Measurements from ENCODE around the gene GMDS. TPM values are rescaled to one million over a fixed set of nuclear protein-coding genes. Genes with fewer than 3 reads are reported as not detected.

GMDS gene
- total and polyA plus RNA-seq, 2 of the 13 experiments (the other 11 are each of a cell fraction or from before 2014, with no cell fraction given), result 64.4 to 112 TPM

- Histone ChIP-seq H3K36me3 (replicated peaks in 1 of 2; ENCODE audit: control insufficient read depth in 1 of 2, insufficient read depth in 2 of 2, low read length in 2 of 2) (no peaks in the 10 kb centered on the region), H3K9ac (ENCODE audit: insufficient read depth, low read depth, low read length) (peak overlapping the region; percentile 7; the same call in 1 of the 2 replicates), H3K9me3 (ENCODE audit: low read length) (no peaks in the 10 kb centered on the region), H3K4me3 (replicated peaks in 1 of 3; ENCODE audit: insufficient read depth in 1 of 3, low read depth in 2 of 3, low read length in 3 of 3) (peak overlapping the region; percentile 67 to 76 (median 73); a peak in 5 of 6 replicates), H3K27ac (ENCODE audit: extremely low read length, insufficient read depth, low read length) (no peak overlapping the region), H3K4me2 (ENCODE audit: low read depth, low read length) (peak overlapping the region; percentile 94), H3K79me2 (ENCODE audit: insufficient read depth, low read length) (no peaks in the 10 kb centered on the region), H3K27me3 (ENCODE audit: control insufficient read depth in 1 of 2, insufficient read depth in 2 of 2, low read length in 2 of 2) (peaks cover 12 to 23% of the 10 kb centered on the region in 2 experiments; a peak in 4 of 5 replicates), H4K20me1 (ENCODE audit: insufficient read depth, low read length) (peaks cover 4% of the 10 kb centered on the region; the same call in 1 of the 2 replicates), H3K4me1 (ENCODE audit: insufficient read depth, low read length) (peaks cover 27% of the 10 kb centered on the region), H2AFZ (ENCODE audit: low read length) (no peak overlapping the region)
- FAIRE-seq (no peak), DNase-seq (ENCODE audit: low spot score) (no peak), ATAC-seq (no peak)
- in situ Hi-C loops (cut with HindIII; ENCODE audit: extremely low pct_ligation_motif_present, low pct_unique_long_range_greater_than_20kb) (no loop called here), intact Hi-C loops (cut with micrococcal nuclease; ENCODE audit: unreplicated experiment) (no loop called here)
- ChIA-PET POLR2A (no interaction called here), CTCF (ENCODE audit: low intra/inter-chr PET ratio, low total read pairs) (no interaction called here)
- BruUV-seq (replicated peaks), result TSS peak; percentile 83
- no peak for TF ChIP-seq ATAD3A (CRISPR knock-in tag; IDR thresholded peaks at IDR 0.05)
- peak; percentile 81; the same call in 1 of the 2 replicates for TF ChIP-seq CBX2 (IDR thresholded peaks at IDR 0.05; ENCODE audit: low read depth, low read length)
- no peak for TF ChIP-seq CBX2 (CRISPR knock-in tag; IDR thresholded peaks at IDR 0.05; ENCODE audit: low read depth)
- WGBS (ENCODE audit: low lambda C conversion rate), result 66% methylated on average over 10 of the region's 10 CpGs
Observed at GRCh38 chr6:1612299-1612973, 633.0 kb downstream of the GMDS start.

GRCh38 chr6:1611572-1612298 lies 633.7 kb downstream of the GMDS start:
- H3K4me1 ChIP-seq (ENCODE audit: insufficient read depth, low read length), result peaks cover 34% of the 10 kb centered on the region
- peaks cover 16 to 30% of the 10 kb centered on the region in 2 experiments for H3K27me3 ChIP-seq (ENCODE audit: control insufficient read depth in 1 of 2, insufficient read depth in 2 of 2, low read length in 2 of 2)
- ChIA-PET CTCF (ENCODE audit: low intra/inter-chr PET ratio, low total read pairs) (no interaction called here), POLR2A (no interaction called here)
- no peaks in the 10 kb centered on the region for H3K79me2 ChIP-seq (ENCODE audit: insufficient read depth, low read length)
- H3K9ac ChIP-seq (ENCODE audit: insufficient read depth, low read depth, low read length), result peak overlapping the region; percentile 7; the same call in 1 of the 2 replicates
- no peak overlapping the region for H2AFZ ChIP-seq (ENCODE audit: low read length)
- ATAC-seq (peak; percentile 4), FAIRE-seq (no peak), DNase-seq (ENCODE audit: low spot score) (peak; percentile 35)
- 4% methylated on average over 15 of the region's 71 CpGs for WGBS (ENCODE audit: low lambda C conversion rate)
- no peak overlapping the region for H3K27ac ChIP-seq (ENCODE audit: extremely low read length, insufficient read depth, low read length)
- H3K36me3 ChIP-seq (replicated peaks in 1 of 2; ENCODE audit: control insufficient read depth in 1 of 2, insufficient read depth in 2 of 2, low read length in 2 of 2), result no peaks in the 10 kb centered on the region
- no TSS peak for BruUV-seq (replicated peaks)
- intact Hi-C loops (cut with micrococcal nuclease; ENCODE audit: unreplicated experiment) (no loop called here), in situ Hi-C loops (cut with HindIII; ENCODE audit: extremely low pct_ligation_motif_present, low pct_unique_long_range_greater_than_20kb) (no loop called here)
- H3K9me3 ChIP-seq (ENCODE audit: low read length), result no peaks in the 10 kb centered on the region
- peak overlapping the region; percentile 67 to 76 (median 73) for H3K4me3 ChIP-seq (replicated peaks in 1 of 3; ENCODE audit: insufficient read depth in 1 of 3, low read depth in 2 of 3, low read length in 3 of 3)
- H4K20me1 ChIP-seq (ENCODE audit: insufficient read depth, low read length), result peaks cover 4% of the 10 kb centered on the region; the same call in 1 of the 2 replicates
- peak overlapping the region; percentile 94 for H3K4me2 ChIP-seq (ENCODE audit: low read depth, low read length)
- TF ChIP-seq UBTF (CRISPR knock-in tag; IDR thresholded peaks at IDR 0.05), result peak; percentile 59
- TF ChIP-seq, protein P1, sequence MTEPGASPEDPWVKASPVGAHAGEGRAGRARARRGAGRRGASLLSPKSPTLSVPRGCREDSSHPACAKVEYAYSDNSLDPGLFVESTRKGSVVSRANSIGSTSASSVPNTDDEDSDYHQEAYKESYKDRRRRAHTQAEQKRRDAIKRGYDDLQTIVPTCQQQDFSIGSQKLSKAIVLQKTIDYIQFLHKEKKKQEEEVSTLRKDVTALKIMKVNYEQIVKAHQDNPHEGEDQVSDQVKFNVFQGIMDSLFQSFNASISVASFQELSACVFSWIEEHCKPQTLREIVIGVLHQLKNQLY (CRISPR knock-in tag; IDR thresholded peaks at IDR 0.05), result no peak
- TF ChIP-seq HDAC1 (CRISPR knock-in tag; IDR thresholded peaks at IDR 0.05), result peak; percentile 16; the same call in 1 of the 2 replicates
- TF ChIP-seq, protein P2, sequence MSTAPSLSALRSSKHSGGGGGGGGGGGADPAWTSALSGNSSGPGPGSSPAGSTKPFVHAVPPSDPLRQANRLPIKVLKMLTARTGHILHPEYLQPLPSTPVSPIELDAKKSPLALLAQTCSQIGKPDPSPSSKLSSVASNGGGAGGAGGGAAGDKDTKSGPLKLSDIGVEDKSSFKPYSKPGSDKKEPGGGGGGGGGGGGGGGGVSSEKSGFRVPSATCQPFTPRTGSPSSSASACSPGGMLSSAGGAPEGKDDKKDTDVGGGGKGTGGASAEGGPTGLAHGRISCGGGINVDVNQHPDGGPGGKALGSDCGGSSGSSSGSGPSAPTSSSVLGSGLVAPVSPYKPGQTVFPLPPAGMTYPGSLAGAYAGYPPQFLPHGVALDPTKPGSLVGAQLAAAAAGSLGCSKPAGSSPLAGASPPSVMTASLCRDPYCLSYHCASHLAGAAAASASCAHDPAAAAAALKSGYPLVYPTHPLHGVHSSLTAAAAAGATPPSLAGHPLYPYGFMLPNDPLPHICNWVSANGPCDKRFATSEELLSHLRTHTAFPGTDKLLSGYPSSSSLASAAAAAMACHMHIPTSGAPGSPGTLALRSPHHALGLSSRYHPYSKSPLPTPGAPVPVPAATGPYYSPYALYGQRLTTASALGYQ (CRISPR knock-in tag; IDR thresholded peaks at IDR 0.05), result no peak
- no peak for TF ChIP-seq ZFYVE20 (CRISPR knock-in tag; IDR thresholded peaks at IDR 0.05; ENCODE audit: borderline replicate concordance, low read depth)
- no peak for TF ChIP-seq ELF4 (CRISPR knock-in tag; IDR thresholded peaks at IDR 0.05; ENCODE audit: borderline replicate concordance)
- peak; percentile 24; the same call in 1 of the 2 replicates for TF ChIP-seq GABPB1 (CRISPR knock-in tag; IDR thresholded peaks at IDR 0.05)
- TF ChIP-seq RFX1 (IDR thresholded peaks at IDR 0.05), result no peak
- 0 out of 2 replicates have a peak, but pooled peaks have one; percentile 14 for TF ChIP-seq HDAC2 (CRISPR knock-in tag; IDR thresholded peaks at IDR 0.05)
